Activated CD8-positive, alpha-beta memory T cell treated with anti-CD3 and anti-CD28 coated beads, Interleukin-2, amount 50 U/mL, for 24 hours (primary cell): ENCODE measurements around the gene CFDP1.

Experiments
- DNase-seq: peaks from one replicate; pipeline ENCODE4 v3.0.0-alpha.2; 2020; ENCODE audit errors: extremely low read depth

CFDP1 gene

GRCh38 chr16:75372236-75372856 is 61.0 kb downstream of the CFDP1 start:
- DNase-seq: no peak

GRCh38 chr16:75371171-75371570 is 62.1 kb downstream of the CFDP1 start:
- DNase-seq: no peak

- DNase-seq: no peak
These were observed 69.0 kb downstream of the CFDP1 start for GRCh38 chr16:75364286-75364791.

- DNase-seq: no peak
These were observed 70.5 kb downstream of the CFDP1 start for GRCh38 chr16:75362846-75363245.

GRCh38 chr16:75361936-75362335 is 71.4 kb downstream of the CFDP1 start:
- DNase-seq: no peak

- DNase-seq: no peak
These were observed 79.1 kb downstream of the CFDP1 start for GRCh38 chr16:75354170-75354569.

GRCh38 chr16:75351183-75351582 is 82.1 kb downstream of the CFDP1 start:
- DNase-seq: no peak

GRCh38 chr16:75345711-75346110 is 87.6 kb downstream of the CFDP1 start:
- no peak for DNase-seq

GRCh38 chr16:75343941-75344340 is 89.4 kb downstream of the CFDP1 start:
- no peak for DNase-seq

- no peak for DNase-seq
These were observed 90.0 kb downstream of the CFDP1 start for GRCh38 chr16:75343286-75343685.

GRCh38 chr16:75342308-75342811 is 90.9 kb downstream of the CFDP1 start:
- no peak for DNase-seq

- DNase-seq: no peak
These were observed 91.6 kb downstream of the CFDP1 start for GRCh38 chr16:75341564-75342307.

GRCh38 chr16:75340741-75341491 is 92.4 kb downstream of the CFDP1 start:
- no peak for DNase-seq

- no peak for DNase-seq
These were observed 95.9 kb downstream of the CFDP1 start for GRCh38 chr16:75337430-75337829.

GRCh38 chr16:75336521-75336920 is 96.8 kb downstream of the CFDP1 start:
- DNase-seq: no peak

- no peak for DNase-seq
These were observed 99.6 kb downstream of the CFDP1 start for GRCh38 chr16:75333721-75334163.

- DNase-seq: no peak
These were observed 103.4 kb downstream of the CFDP1 start for GRCh38 chr16:75329943-75330342.

- DNase-seq: no peak
These were observed 107.0 kb downstream of the CFDP1 start for GRCh38 chr16:75326333-75326732.

- no peak for DNase-seq
These were observed 109.4 kb downstream of the CFDP1 start for GRCh38 chr16:75323933-75324332.

GRCh38 chr16:75323198-75323597 is 110.1 kb downstream of the CFDP1 start:
- no peak for DNase-seq

GRCh38 chr16:75322740-75323139 is 110.6 kb downstream of the CFDP1 start:
- DNase-seq: no peak

GRCh38 chr16:75320435-75320834 is 112.9 kb downstream of the CFDP1 start:
- no peak for DNase-seq
